CD4-positive, CD25-positive, alpha-beta regulatory T cell (primary cell): Measurements from ENCODE around the gene EMX2. TPM values are rescaled to one million over a fixed set of nuclear protein-coding genes. Genes with fewer than 3 reads are reported as not detected.

Source experiments
- ATAC-seq, 2 donors: fragments of 150-1000 bp; cut with Tn5 transposase; one replicate each; pipeline ENCODE4 v1.10.0; 2021; ENCODE audit warnings: low read depth in 2 of 2, moderate number of reproducible peaks in 2 of 2, moderate library complexity in 1 of 2
- DNase-seq, 3 donors: peaks; one replicate each; pipeline versions ENCODE4 v3.0.0 to v3.0.0-alpha.2; 2012 to 2022; ENCODE audit warnings: mixed read lengths in 1 of 3
- H3K27ac ChIP-seq: one replicate; pipeline ENCODE4 v1.7.0; 2013; ENCODE audit warnings: mild to moderate bottlenecking, low read length; ENCODE audit not compliant: insufficient read depth, poor library complexity, severe bottlenecking
- H3K27me3 ChIP-seq: one replicate; pipeline ENCODE4 v1.7.0; 2013; ENCODE audit warnings: low read length; ENCODE audit not compliant: control insufficient read depth, insufficient read depth
- H3K36me3 ChIP-seq: one replicate; pipeline ENCODE4 v1.7.0; 2013; ENCODE audit warnings: mild to moderate bottlenecking, low read length, moderate library complexity; ENCODE audit not compliant: control insufficient read depth, insufficient read depth
- H3K4me1 ChIP-seq: 2 replicates; pipeline ENCODE4 v1.7.0; 2013; ENCODE audit warnings: mild to moderate bottlenecking, low read length; ENCODE audit not compliant: insufficient read depth, control insufficient read depth, poor library complexity, severe bottlenecking
- H3K4me3 ChIP-seq: one replicate; pipeline ENCODE4 v1.7.0; 2013; ENCODE audit warnings: low read depth, mild to moderate bottlenecking, low read length, moderate library complexity
- H3K9me3 ChIP-seq, 2 experiments: 1 replicate in 1 of 2; 2 replicates in 1 of 2; pipeline ENCODE4 v1.7.0; 2013; ENCODE audit warnings: low read length in 2 of 2, mild to moderate bottlenecking in 1 of 2, moderate library complexity in 1 of 2; ENCODE audit not compliant: control insufficient read depth in 2 of 2
- H3K27ac Mint-ChIP-seq, 3 donors: one replicate each; pipeline ENCODE4 v1.8.0; 2020 to 2022; ENCODE audit warnings: mild to moderate bottlenecking in 3 of 3, mixed read lengths in 3 of 3, moderate library complexity in 2 of 3
- H3K27me3 Mint-ChIP-seq: one replicate; pipeline ENCODE4 v1.8.0; 2022; ENCODE audit warnings: mild to moderate bottlenecking, mixed read lengths
- H3K36me3 Mint-ChIP-seq: one replicate; pipeline ENCODE4 v1.8.0; 2020; ENCODE audit warnings: mixed read lengths
- H3K4me1 Mint-ChIP-seq, 4 donors: one replicate each; pipeline ENCODE4 v1.8.0; 2020 to 2022; ENCODE audit warnings: mixed read lengths in 4 of 4, mild to moderate bottlenecking in 1 of 4
- H3K4me3 Mint-ChIP-seq, 4 donors: one replicate each; pipeline ENCODE4 v1.8.0; 2020 to 2022; ENCODE audit warnings: mild to moderate bottlenecking in 4 of 4, mixed read lengths in 4 of 4, moderate library complexity in 3 of 4
- H3K9me3 Mint-ChIP-seq, 7 donors: one replicate each; pipeline ENCODE4 v1.8.0; 2020 to 2022; ENCODE audit warnings: mixed read lengths in 7 of 7, mild to moderate bottlenecking in 3 of 7, moderate library complexity in 2 of 7
- polyA plus RNA-seq, 4 donors: library from polyadenylated mRNA; unstranded; fragments of 300-500 nt; fragmentation: Illumina TruSeq; gene quantifications; one replicate each; pipeline ENCODE4 v1.2.3, GENCODE V29; 2021
- total RNA-seq: library from RNA; stranded (reverse); gene quantifications from one replicate; pipeline ENCODE4 v1.2.3, GENCODE V29; 2022

The EMX2 gene
- total and polyA plus RNA-seq, 5 donors from 2014 or later, result not detected

DNA sequence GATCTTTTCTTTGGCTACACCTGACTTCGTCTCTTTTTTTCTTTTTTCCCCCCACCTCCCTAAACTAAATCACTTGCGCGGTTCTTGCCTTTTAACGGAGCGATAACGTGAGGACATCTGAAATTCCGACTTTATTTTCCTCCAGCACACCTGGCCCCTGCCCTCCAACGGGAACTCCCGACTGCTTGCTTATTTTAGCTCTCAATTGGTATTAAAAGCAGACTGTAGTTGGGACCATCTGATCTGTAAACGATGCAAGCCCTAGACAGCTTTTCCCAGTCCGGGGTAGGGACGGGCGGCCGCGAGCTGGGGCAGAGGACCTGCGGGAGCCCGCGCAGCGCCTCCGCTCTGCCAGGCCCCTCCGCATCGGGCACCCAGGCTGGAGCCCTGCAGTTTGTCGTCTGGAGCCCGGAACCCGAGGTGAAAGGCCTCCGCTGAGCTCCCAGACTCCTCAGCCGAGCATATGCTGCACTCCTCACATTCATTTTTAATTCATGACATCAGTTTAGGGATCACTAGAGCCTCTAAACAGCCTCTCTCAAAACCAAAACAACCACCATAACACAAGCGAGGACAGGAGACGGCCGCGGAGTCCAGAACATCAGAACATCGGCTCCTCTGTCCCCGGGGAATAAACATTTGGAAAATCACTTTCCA, 10.0 kb upstream of the EMX2 start:
- peaks cover 0 to 3% (median 0%) of the 10 kb centered on the region in 7 donors for H3K9me3 Mint-ChIP-seq
- H3K27ac ChIP-seq, result no peak overlapping the region
- H3K36me3 ChIP-seq, result no peaks in the 10 kb centered on the region
- peaks cover 79% of the 10 kb centered on the region for H3K27me3 Mint-ChIP-seq
- H3K4me1 ChIP-seq, result no peaks in the 10 kb centered on the region
- peaks cover 27% of the 10 kb centered on the region for H3K27me3 ChIP-seq
- no peaks in the 10 kb centered on the region for H3K9me3 ChIP-seq
- no peak overlapping the region for H3K4me3 Mint-ChIP-seq
- no peak for DNase-seq
- H3K36me3 Mint-ChIP-seq, result no peaks in the 10 kb centered on the region
- ATAC-seq, result no peak
- H3K4me3 ChIP-seq, result no peak overlapping the region
- H3K27ac Mint-ChIP-seq, result peak overlapping the region in 1 of 3 donors; percentile 49
- H3K4me1 Mint-ChIP-seq, result peaks cover 0 to 2% (median under 1%) of the 10 kb centered on the region in 4 donors

DNA sequence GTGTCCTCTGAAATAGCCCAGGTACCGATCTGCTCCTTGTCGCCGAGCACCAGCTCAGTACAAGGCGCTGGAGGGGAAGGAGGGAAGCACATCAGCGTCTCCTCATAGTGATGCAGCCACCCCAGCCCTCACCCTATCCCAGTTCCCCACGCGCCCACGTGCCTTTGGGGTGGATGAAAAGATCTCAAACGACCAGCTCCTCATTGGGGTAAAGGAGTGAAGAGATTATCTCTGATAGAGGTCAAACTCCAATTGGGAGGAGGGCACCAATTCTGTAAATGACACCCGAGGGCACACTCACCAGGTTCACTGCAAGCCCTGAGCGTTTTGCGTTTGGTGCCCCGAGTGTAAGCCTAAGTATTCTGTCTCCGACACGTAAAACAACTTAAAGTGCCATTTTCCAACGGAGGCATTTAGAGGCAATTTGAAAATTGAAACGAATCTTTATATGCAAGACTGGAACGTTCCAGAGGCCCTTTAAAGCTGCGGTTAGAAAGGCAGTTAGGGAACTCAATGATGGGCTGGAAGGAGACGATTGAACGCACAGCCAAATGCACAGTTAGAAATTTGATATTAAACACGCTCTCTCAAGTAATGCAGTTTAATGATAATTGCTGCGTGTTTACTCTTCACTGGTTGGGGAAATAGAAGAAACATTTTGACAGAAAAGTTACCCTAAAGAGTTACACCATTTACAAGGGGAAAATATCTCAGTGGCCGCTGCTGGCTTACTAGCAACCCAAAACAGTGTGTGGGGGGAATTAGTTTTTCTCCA, 8.9 kb upstream of the EMX2 start:
- no peak overlapping the region for H3K4me3 Mint-ChIP-seq
- no peaks in the 10 kb centered on the region for H3K9me3 ChIP-seq
- ATAC-seq (no peak), DNase-seq (no peak)
- no peak overlapping the region for H3K27ac Mint-ChIP-seq
- H3K36me3 ChIP-seq, result no peaks in the 10 kb centered on the region
- no peaks in the 10 kb centered on the region for H3K36me3 Mint-ChIP-seq
- peaks cover 0 to 2% (median under 1%) of the 10 kb centered on the region in 4 donors for H3K4me1 Mint-ChIP-seq
- H3K4me3 ChIP-seq, result no peak overlapping the region
- H3K9me3 Mint-ChIP-seq, result peaks cover 0 to 3% (median 0%) of the 10 kb centered on the region in 7 donors
- H3K27me3 ChIP-seq, result peaks cover 34% of the 10 kb centered on the region
- peaks cover 80% of the 10 kb centered on the region for H3K27me3 Mint-ChIP-seq
- no peaks in the 10 kb centered on the region for H3K4me1 ChIP-seq
- H3K27ac ChIP-seq, result no peak overlapping the region

DNA sequence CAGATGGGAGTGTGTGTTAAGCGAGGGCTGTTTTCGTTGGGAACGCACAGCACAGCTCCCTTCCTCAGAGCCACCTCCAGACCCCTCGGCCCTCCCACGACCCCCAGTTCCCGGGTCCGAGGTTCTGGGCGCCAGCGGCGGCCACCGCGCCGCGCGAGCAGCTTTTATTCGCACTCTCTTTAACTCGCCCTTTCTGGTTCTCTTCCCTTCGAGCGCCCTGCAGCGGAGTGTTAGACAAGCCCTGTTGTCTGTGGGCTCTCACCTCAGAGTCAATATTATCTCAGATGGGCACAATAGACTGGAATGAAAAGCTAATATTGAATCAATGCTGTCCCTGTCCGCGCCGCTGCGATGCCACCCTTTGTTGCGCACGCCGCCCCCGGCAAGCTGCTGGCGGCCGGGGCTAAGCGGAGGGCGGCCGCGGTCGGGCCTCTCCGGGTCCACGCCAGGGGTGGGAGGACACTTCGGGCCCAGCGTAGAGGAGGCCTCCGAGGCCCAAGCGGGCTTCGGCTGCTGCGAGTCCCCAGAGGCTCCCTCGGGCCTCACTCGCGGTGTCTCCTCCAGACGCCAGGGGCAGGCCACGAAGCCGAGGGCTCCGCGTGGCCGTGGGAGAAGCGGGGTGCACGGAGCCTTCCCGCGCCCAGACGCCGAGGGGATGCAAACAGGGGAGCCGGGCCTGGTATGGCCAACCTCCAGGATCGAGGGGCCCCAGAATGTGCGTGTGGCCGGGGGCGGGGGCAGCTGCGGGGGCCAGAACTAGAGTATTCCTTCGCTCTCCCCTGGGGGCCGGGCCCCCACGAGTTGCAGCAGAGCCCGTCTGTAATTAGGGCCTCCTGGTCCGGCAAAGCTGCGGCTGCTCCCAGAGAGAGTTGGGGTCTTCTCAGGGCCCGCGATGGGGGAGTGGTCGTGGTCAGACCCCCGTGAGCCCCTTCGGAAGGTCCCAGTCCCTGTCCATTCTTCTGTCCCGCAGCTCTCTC, 7.9 kb upstream of the EMX2 start:
- H3K27ac ChIP-seq, result no peak overlapping the region
- no peak for DNase-seq
- H3K36me3 Mint-ChIP-seq, result no peaks in the 10 kb centered on the region
- H3K4me1 Mint-ChIP-seq, result peaks cover 0 to 2% (median under 1%) of the 10 kb centered on the region in 4 donors
- H3K9me3 Mint-ChIP-seq, result peaks cover 0 to 3% (median 0%) of the 10 kb centered on the region in 7 donors
- no peak overlapping the region for H3K27ac Mint-ChIP-seq
- H3K27me3 ChIP-seq, result peaks cover 42% of the 10 kb centered on the region
- H3K27me3 Mint-ChIP-seq, result peaks cover 80% of the 10 kb centered on the region
- H3K4me3 Mint-ChIP-seq, result no peak overlapping the region
- H3K9me3 ChIP-seq, result no peaks in the 10 kb centered on the region
- no peaks in the 10 kb centered on the region for H3K36me3 ChIP-seq
- no peak overlapping the region for H3K4me3 ChIP-seq
- H3K4me1 ChIP-seq, result no peaks in the 10 kb centered on the region
- no peak for ATAC-seq

DNA sequence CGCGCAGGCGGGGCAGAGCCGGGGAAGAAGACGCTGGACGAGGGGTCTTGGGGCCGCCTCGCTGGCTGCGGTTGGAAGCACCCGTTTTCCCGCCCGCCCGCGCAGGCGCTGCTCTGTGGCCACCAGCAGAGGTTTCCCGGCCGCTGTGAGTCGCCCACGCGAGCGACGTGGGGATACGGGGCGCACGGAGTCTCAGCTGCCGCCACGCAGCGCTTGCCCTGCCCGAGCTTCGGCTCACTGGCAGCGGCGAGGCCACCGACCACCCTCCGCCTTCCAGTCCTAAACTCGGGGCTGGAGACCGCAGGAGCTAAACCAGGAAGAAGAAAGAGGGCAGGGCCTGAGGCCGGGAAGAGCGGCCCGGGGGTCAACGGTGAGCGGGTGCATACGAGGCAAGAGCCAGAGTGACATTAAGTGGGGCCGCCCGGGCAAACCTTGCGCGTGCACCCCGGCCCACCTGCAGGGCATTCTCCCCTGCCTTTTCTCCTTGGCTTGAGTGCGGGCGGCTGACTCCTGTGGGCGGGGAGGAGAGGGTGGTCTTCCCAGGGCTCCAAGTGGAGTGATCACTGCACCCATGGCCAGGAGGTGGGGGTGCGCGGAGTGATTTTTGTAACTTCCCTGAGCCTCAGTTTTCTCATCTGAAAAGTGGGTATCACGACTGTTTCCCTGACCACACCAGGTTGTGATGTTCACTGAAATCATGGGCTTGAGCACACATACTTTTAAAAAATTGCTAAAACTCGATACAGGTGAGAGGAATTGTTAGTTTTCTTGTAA, 7.1 kb upstream of the EMX2 start:
- no peaks in the 10 kb centered on the region for H3K36me3 Mint-ChIP-seq
- Histone ChIP-seq H3K4me3 (no peak overlapping the region), H3K27me3 (peaks cover 44% of the 10 kb centered on the region), H3K36me3 (no peaks in the 10 kb centered on the region), H3K27ac (no peak overlapping the region), H3K4me1 (no peaks in the 10 kb centered on the region), H3K9me3 (no peaks in the 10 kb centered on the region)
- peak overlapping the region in 1 of 4 donors; percentile 35 for H3K4me3 Mint-ChIP-seq
- ATAC-seq (no peak), DNase-seq (no peak)
- H3K9me3 Mint-ChIP-seq, result peaks cover 0 to 3% (median 0%) of the 10 kb centered on the region in 7 donors
- H3K4me1 Mint-ChIP-seq, result peaks cover 0 to 2% (median under 1%) of the 10 kb centered on the region in 4 donors
- peaks cover 81% of the 10 kb centered on the region for H3K27me3 Mint-ChIP-seq
- H3K27ac Mint-ChIP-seq, result no peak overlapping the region

DNA sequence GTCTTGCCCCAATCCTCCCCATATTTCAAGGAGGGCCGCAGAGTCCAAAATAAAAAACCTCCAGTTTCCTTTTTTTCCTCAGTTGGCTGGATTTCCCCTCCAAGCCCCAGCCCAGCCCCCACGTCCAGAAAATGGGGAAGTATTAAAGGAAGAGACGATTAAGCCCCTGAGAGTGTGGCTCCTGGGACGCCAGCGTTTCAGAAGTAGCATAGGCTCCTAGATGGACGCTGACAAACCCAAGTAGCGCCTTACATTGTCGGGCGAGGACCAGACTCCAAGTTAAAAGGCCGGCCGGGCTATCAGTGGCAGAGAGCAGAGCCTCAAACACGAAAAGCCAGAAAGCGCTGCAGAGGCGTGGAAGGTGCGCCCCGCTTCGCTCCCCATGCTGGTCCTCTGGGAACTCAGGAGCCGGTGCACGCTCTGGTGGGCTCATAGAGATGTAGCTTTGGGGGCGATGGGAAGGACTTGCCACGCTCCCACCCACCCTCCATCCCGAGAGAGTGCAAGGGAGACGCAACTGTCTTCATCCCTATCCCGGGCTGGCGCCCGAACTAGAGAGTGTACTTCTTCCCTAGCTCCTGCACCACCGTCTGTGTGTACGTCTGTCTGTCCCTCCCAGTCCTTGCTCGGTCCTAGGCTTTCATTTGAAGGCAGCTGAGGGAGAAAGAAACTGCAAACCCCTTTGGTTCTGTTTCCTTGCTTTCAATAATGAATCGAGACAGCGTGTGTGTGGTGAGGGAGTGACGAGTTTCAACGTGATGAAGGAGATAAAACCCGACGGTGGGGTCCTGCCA, 6.3 kb upstream of the EMX2 start:
- Mint-ChIP-seq H3K4me3 (no peak overlapping the region), H3K9me3 (peaks cover 0 to 3% (median 0%) of the 10 kb centered on the region in 7 donors), H3K27ac (no peak overlapping the region), H3K27me3 (peaks cover 83% of the 10 kb centered on the region), H3K36me3 (no peaks in the 10 kb centered on the region), H3K4me1 (peaks cover 0 to 5% (median under 1%) of the 10 kb centered on the region in 4 donors)
- Histone ChIP-seq H3K9me3 (no peaks in the 10 kb centered on the region), H3K4me1 (no peaks in the 10 kb centered on the region), H3K27me3 (peaks cover 42% of the 10 kb centered on the region), H3K4me3 (no peak overlapping the region), H3K36me3 (no peaks in the 10 kb centered on the region), H3K27ac (no peak overlapping the region)
- DNase-seq (no peak), ATAC-seq (no peak)

DNA sequence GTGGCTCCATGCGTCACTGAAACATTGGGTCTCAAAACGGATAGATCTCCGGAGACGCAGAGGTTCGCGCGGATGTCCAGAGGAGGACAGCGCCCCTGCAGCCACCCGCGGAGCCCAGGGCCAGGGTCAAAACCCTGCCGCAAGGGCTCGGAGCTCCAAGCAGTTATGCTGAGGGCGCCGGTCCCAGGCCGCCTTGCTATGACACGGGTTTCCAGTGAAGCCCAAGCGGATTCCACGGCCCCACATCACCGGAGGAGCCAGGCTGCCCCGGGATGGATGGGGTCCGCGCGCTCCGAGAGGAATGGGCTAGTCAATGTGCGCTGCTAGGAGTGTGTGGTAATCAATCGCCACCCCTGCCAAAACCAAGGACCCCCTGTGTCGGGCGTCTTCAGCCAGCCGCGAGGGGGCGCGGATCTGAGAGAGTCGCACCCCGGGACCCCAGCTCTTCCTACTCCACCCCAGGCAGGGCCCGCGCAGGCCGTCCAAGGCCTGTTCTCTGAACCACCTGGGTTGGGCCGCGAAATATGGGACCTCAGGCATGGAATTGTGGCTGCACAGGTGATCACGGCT, 5.6 kb upstream of the EMX2 start:
- Histone ChIP-seq H3K4me3 (no peak overlapping the region), H3K36me3 (no peaks in the 10 kb centered on the region), H3K27ac (no peak overlapping the region), H3K4me1 (no peaks in the 10 kb centered on the region), H3K9me3 (no peaks in the 10 kb centered on the region), H3K27me3 (peaks cover 38% of the 10 kb centered on the region)
- Mint-ChIP-seq H3K36me3 (no peaks in the 10 kb centered on the region), H3K27me3 (peaks cover 83% of the 10 kb centered on the region), H3K4me1 (peaks cover 0 to 8% (median 2%) of the 10 kb centered on the region in 4 donors), H3K4me3 (no peak overlapping the region), H3K9me3 (peaks cover 0 to 3% (median 0%) of the 10 kb centered on the region in 7 donors), H3K27ac (no peak overlapping the region)
- ATAC-seq (no peak), DNase-seq (no peak)
